Prostate gland (tissue), 2 donors: ENCODE data around the gene NUMB.

ENCODE experiments used
- CTCF ChIP-seq, 4 experiments: fragments of 200-600 bp in 2 of 4; fragments of 450-650 bp in 2 of 4; sonication (generic) in 2 of 4; IDR thresholded peaks; 1 replicate in 3 of 4; 2 replicates in 1 of 4; pipeline ENCODE4 v1.5.1; 2016 to 2019; ENCODE audit warnings: antibody characterized with exemption in 4 of 4, mild to moderate bottlenecking in 2 of 4, moderate library complexity in 2 of 4
- POLR2A ChIP-seq: fragments of 450-650 bp; IDR thresholded peaks from one replicate; pipeline ENCODE4 v1.6.1; 2016; ENCODE audit warnings: antibody characterized with exemption, mild to moderate bottlenecking
- POLR2AphosphoS5 ChIP-seq: sonication (generic); formaldehyde crosslinking; IDR thresholded peaks from one replicate; pipeline ENCODE4 v1.6.1; 2017; ENCODE audit warnings: antibody characterized with exemption

DNA sequence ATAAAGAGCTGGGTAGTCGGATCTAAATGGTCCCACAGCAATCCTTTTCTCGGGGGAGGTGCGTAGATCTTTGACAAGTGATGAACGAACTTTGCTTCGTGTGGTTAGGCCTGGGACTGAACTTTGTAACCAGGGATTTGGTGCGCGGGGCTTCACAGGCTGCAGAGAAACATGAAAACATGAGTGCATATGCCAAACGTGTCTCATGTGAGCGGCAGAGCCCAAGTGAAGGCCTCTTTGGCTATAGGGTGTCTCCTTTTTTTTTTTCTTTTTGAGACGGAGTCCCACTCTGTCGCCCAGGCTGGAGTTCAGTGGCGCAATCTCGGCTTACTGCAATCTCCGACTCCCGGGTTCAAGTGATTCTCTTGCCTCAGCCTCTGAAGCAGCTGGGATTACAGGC, 20.3 kb upstream of the NUMB start:
- TF ChIP-seq POLR2A (no peak), POLR2AphosphoS5 (no peak), CTCF (IDR thresholded peaks at IDR 0.05) (no peak)
